BLaER1 (cell line): Measurements from ENCODE around the gene USP38.
"Not testable (repeated sequence)": the region's sequence is repeated elsewhere in the genome, so short reads cannot be mapped to it uniquely, and the experiment has no call there.

Experiments used
- H3K27ac ChIP-seq: shearing (Covaris generic); formaldehyde crosslinking; 2 replicates; pipeline ENCODE4 v1.8.1; 2022
- H3K27me3 ChIP-seq: shearing (Covaris generic); formaldehyde crosslinking; 2 replicates; pipeline ENCODE4 v1.8.1; 2022
- H3K36me3 ChIP-seq: shearing (Covaris generic); formaldehyde crosslinking; 2 replicates; pipeline ENCODE4 v1.8.1; 2022
- H3K4me1 ChIP-seq: shearing (Covaris generic); formaldehyde crosslinking; 2 replicates; pipeline ENCODE4 v1.8.1; 2022
- H3K4me2 ChIP-seq: shearing (Covaris generic); formaldehyde crosslinking; 2 replicates; pipeline ENCODE4 v1.8.1; 2022
- H3K4me3 ChIP-seq: shearing (Covaris generic); formaldehyde crosslinking; 2 replicates; pipeline ENCODE4 v1.8.1; 2022
- H3K9ac ChIP-seq: shearing (Covaris generic); formaldehyde crosslinking; 2 replicates; pipeline ENCODE4 v1.8.1; 2022
- H3K9me3 ChIP-seq: shearing (Covaris generic); formaldehyde crosslinking; 2 replicates; pipeline ENCODE4 v1.8.1; 2022
- H4K20me1 ChIP-seq: shearing (Covaris generic); formaldehyde crosslinking; 2 replicates; pipeline ENCODE4 v1.8.1; 2022
- Cebpa-rat ChIP-seq: shearing (Covaris generic); IDR thresholded peaks from 2 replicates; pipeline ENCODE4 v1.8.1; 2022

USP38 gene

GRCh38 chr4:143207555-143207954 lies 22.8 kb downstream of the USP38 start:
- no peak overlapping the region for H3K27ac ChIP-seq
- H4K20me1 ChIP-seq = no peaks in the 10 kb centered on the region
- H3K9me3 ChIP-seq = no peaks in the 10 kb centered on the region
- no peak overlapping the region for H3K4me3 ChIP-seq
- no peak overlapping the region for H3K9ac ChIP-seq
- no peak overlapping the region for H3K4me2 ChIP-seq
- H3K27me3 ChIP-seq = no peaks in the 10 kb centered on the region
- TF ChIP-seq Cebpa-rat = no peak
- H3K4me1 ChIP-seq = no peaks in the 10 kb centered on the region
- peaks cover 66% of the 10 kb centered on the region for H3K36me3 ChIP-seq

- Histone ChIP-seq H3K4me3 (no peak overlapping the region), H3K9ac (no peak overlapping the region), H3K27ac (no peak overlapping the region), H3K27me3 (no peaks in the 10 kb centered on the region), H4K20me1 (no peaks in the 10 kb centered on the region), H3K4me1 (no peaks in the 10 kb centered on the region), H3K9me3 (no peaks in the 10 kb centered on the region), H3K4me2 (no peak overlapping the region), H3K36me3 (peaks cover 61% of the 10 kb centered on the region)
- TF ChIP-seq Cebpa-rat = no peak
These were observed 27.8 kb downstream of the USP38 start for GRCh38 chr4:143212566-143212965.

- H4K20me1 ChIP-seq = no peaks in the 10 kb centered on the region
- no peak overlapping the region for H3K4me3 ChIP-seq
These were observed 31.2 kb downstream of the USP38 start for GRCh38 chr4:143215873-143216272.

GRCh38 chr4:143224255-143224654 lies 39.5 kb downstream of the USP38 start:
- Histone ChIP-seq H3K4me2 (no peak overlapping the region), H3K4me3 (no peak overlapping the region), H3K27ac (no peak overlapping the region), H3K9me3 (no peaks in the 10 kb centered on the region), H3K9ac (no peak overlapping the region), H3K27me3 (no peaks in the 10 kb centered on the region), H3K4me1 (no peaks in the 10 kb centered on the region), H3K36me3 (peaks cover 21% of the 10 kb centered on the region; the same call in 1 of the 2 replicates), H4K20me1 (no peaks in the 10 kb centered on the region)
- no peak for TF ChIP-seq Cebpa-rat

More at GRCh38 chr4:143215873-143216272, 31.2 kb downstream of the USP38 start:
- no peak for TF ChIP-seq Cebpa-rat
- Histone ChIP-seq H3K27ac (no peak overlapping the region), H3K36me3 (peaks cover 49% of the 10 kb centered on the region), H3K9ac (no peak overlapping the region), H3K9me3 (no peaks in the 10 kb centered on the region), H3K4me1 (no peaks in the 10 kb centered on the region), H3K27me3 (no peaks in the 10 kb centered on the region), H3K4me2 (no peak overlapping the region)

GRCh38 chr4:143225167-143225566 lies 40.5 kb downstream of the USP38 start:
- no peak overlapping the region for H3K4me2 ChIP-seq
- H3K27me3 ChIP-seq = no peaks in the 10 kb centered on the region
- H3K9me3 ChIP-seq = no peaks in the 10 kb centered on the region
- H4K20me1 ChIP-seq = no peaks in the 10 kb centered on the region
- no peaks in the 10 kb centered on the region for H3K4me1 ChIP-seq
- no peak overlapping the region for H3K9ac ChIP-seq
- TF ChIP-seq Cebpa-rat = no peak
- H3K4me3 ChIP-seq = no peak overlapping the region
- H3K36me3 ChIP-seq = peaks cover 20% of the 10 kb centered on the region; the same call in 1 of the 2 replicates
- H3K27ac ChIP-seq = no peak overlapping the region

- TF ChIP-seq Cebpa-rat = no peak
- Histone ChIP-seq H4K20me1 (no peaks in the 10 kb centered on the region), H3K9me3 (no peaks in the 10 kb centered on the region), H3K4me1 (no peaks in the 10 kb centered on the region), H3K4me2 (no peak overlapping the region), H3K36me3 (peaks cover 4% of the 10 kb centered on the region; the same call in 1 of the 2 replicates), H3K27me3 (no peaks in the 10 kb centered on the region), H3K4me3 (no peak overlapping the region), H3K27ac (no peak overlapping the region), H3K9ac (no peak overlapping the region)
These were observed 46.0 kb downstream of the USP38 start for GRCh38 chr4:143230683-143231082.

- Histone ChIP-seq H3K4me1 (no peaks in the 10 kb centered on the region), H3K36me3 (no peaks in the 10 kb centered on the region), H4K20me1 (no peaks in the 10 kb centered on the region), H3K9ac (no peak overlapping the region), H3K4me2 (no peak overlapping the region), H3K27me3 (no peaks in the 10 kb centered on the region), H3K4me3 (no peak overlapping the region), H3K9me3 (no peaks in the 10 kb centered on the region), H3K27ac (no peak overlapping the region)
- TF ChIP-seq Cebpa-rat = no peak
These were observed 47.6 kb downstream of the USP38 start for GRCh38 chr4:143232277-143232676.

- Histone ChIP-seq H3K4me3 (no peak overlapping the region), H3K27me3 (no peaks in the 10 kb centered on the region), H3K4me2 (no peak overlapping the region), H3K4me1 (no peaks in the 10 kb centered on the region), H3K9me3 (no peaks in the 10 kb centered on the region), H3K9ac (no peak overlapping the region), H4K20me1 (no peaks in the 10 kb centered on the region), H3K36me3 (no peaks in the 10 kb centered on the region), H3K27ac (no peak overlapping the region)
- no peak for TF ChIP-seq Cebpa-rat
These were observed 49.4 kb downstream of the USP38 start for GRCh38 chr4:143234153-143234552.

GRCh38 chr4:143237195-143237594 lies 52.5 kb downstream of the USP38 start:
- not testable (repeated sequence) for H3K4me3 ChIP-seq, H3K27me3 ChIP-seq, H3K4me2 ChIP-seq, H3K27ac ChIP-seq, H3K9ac ChIP-seq, H3K36me3 ChIP-seq, H4K20me1 ChIP-seq, H3K4me1 ChIP-seq
- peaks cover 12% of the 10 kb centered on the region for H3K9me3 ChIP-seq

- no peak overlapping the region for H3K4me2 ChIP-seq
- TF ChIP-seq Cebpa-rat = no peak
- H3K4me1 ChIP-seq = no peaks in the 10 kb centered on the region
- no peak overlapping the region for H3K4me3 ChIP-seq
- no peaks in the 10 kb centered on the region for H3K27me3 ChIP-seq
- peaks cover 15% of the 10 kb centered on the region for H3K9me3 ChIP-seq
- H3K27ac ChIP-seq = no peak overlapping the region
- no peaks in the 10 kb centered on the region for H3K36me3 ChIP-seq
- no peaks in the 10 kb centered on the region for H4K20me1 ChIP-seq
- no peak overlapping the region for H3K9ac ChIP-seq
These were observed 56.4 kb downstream of the USP38 start for GRCh38 chr4:143240939-143241679.

- H3K27me3 ChIP-seq = no peaks in the 10 kb centered on the region
- H3K27ac ChIP-seq = no peak overlapping the region
- H3K9ac ChIP-seq = no peak overlapping the region
- H4K20me1 ChIP-seq = no peaks in the 10 kb centered on the region
- no peaks in the 10 kb centered on the region for H3K4me1 ChIP-seq
- peaks cover 15% of the 10 kb centered on the region for H3K9me3 ChIP-seq
- no peak for TF ChIP-seq Cebpa-rat
- no peak overlapping the region for H3K4me2 ChIP-seq
- H3K4me3 ChIP-seq = no peak overlapping the region
- no peaks in the 10 kb centered on the region for H3K36me3 ChIP-seq
These were observed 57.2 kb downstream of the USP38 start for GRCh38 chr4:143241892-143242291.
